ENCODE results near the gene MED20.
A peak's percentile ranks its signal among the peaks of the same experiment; 100 is the strongest.

The MED20 gene

DNA sequence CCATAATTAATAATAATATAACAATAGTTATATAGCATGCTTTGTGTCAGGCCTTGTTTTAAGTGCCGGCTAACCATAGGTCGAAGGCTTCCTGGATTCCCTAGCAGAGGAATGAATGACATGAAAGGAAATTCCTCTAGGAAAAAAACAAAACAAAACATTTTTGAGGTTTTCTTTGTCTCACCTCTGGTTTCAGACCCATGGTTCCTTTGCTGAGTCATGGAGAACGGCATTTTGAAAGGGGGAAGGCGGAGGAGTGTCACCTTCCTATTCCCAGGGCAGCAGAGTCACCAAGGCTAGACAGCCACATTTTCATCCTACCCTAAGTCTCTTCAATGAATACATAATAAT lies 46.0 kb upstream of the MED20 start:
- H3K27me3 ChIP-seq (ENCODE audit: insufficient read depth, poor library complexity, severe bottlenecking): no peaks in the 10 kb centered on the region
- no peak overlapping the region for H3K27ac ChIP-seq (replicated peaks)
- TF ChIP-seq POLR2AphosphoS5 (IDR thresholded peaks at IDR 0.05; ENCODE audit: low read depth): no peak
- no peak for TF ChIP-seq SPI1 (IDR thresholded peaks at IDR 0.05; ENCODE audit: borderline replicate concordance, low read depth)
- TF ChIP-seq, protein P1, sequence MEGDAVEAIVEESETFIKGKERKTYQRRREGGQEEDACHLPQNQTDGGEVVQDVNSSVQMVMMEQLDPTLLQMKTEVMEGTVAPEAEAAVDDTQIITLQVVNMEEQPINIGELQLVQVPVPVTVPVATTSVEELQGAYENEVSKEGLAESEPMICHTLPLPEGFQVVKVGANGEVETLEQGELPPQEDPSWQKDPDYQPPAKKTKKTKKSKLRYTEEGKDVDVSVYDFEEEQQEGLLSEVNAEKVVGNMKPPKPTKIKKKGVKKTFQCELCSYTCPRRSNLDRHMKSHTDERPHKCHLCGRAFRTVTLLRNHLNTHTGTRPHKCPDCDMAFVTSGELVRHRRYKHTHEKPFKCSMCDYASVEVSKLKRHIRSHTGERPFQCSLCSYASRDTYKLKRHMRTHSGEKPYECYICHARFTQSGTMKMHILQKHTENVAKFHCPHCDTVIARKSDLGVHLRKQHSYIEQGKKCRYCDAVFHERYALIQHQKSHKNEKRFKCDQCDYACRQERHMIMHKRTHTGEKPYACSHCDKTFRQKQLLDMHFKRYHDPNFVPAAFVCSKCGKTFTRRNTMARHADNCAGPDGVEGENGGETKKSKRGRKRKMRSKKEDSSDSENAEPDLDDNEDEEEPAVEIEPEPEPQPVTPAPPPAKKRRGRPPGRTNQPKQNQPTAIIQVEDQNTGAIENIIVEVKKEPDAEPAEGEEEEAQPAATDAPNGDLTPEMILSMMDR (IDR thresholded peaks at IDR 0.05; ENCODE audit: insufficient read depth, low read length): no peak
- TF ChIP-seq, protein P2, sequence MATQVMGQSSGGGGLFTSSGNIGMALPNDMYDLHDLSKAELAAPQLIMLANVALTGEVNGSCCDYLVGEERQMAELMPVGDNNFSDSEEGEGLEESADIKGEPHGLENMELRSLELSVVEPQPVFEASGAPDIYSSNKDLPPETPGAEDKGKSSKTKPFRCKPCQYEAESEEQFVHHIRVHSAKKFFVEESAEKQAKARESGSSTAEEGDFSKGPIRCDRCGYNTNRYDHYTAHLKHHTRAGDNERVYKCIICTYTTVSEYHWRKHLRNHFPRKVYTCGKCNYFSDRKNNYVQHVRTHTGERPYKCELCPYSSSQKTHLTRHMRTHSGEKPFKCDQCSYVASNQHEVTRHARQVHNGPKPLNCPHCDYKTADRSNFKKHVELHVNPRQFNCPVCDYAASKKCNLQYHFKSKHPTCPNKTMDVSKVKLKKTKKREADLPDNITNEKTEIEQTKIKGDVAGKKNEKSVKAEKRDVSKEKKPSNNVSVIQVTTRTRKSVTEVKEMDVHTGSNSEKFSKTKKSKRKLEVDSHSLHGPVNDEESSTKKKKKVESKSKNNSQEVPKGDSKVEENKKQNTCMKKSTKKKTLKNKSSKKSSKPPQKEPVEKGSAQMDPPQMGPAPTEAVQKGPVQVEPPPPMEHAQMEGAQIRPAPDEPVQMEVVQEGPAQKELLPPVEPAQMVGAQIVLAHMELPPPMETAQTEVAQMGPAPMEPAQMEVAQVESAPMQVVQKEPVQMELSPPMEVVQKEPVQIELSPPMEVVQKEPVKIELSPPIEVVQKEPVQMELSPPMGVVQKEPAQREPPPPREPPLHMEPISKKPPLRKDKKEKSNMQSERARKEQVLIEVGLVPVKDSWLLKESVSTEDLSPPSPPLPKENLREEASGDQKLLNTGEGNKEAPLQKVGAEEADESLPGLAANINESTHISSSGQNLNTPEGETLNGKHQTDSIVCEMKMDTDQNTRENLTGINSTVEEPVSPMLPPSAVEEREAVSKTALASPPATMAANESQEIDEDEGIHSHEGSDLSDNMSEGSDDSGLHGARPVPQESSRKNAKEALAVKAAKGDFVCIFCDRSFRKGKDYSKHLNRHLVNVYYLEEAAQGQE (IDR thresholded peaks at IDR 0.05; ENCODE audit: insufficient replicate concordance, low read depth): no peak
- TF ChIP-seq GABPA (IDR thresholded peaks at IDR 0.05; ENCODE audit: low read depth): no peak
- DNase-seq (ENCODE audit: low read depth in 1 of 2, low spot score in 1 of 2): peak in 1 of 2 experiments; percentile 35
- no peak overlapping the region for H3K4me3 ChIP-seq (replicated peaks; ENCODE audit: insufficient read depth, low read length)

DNA sequence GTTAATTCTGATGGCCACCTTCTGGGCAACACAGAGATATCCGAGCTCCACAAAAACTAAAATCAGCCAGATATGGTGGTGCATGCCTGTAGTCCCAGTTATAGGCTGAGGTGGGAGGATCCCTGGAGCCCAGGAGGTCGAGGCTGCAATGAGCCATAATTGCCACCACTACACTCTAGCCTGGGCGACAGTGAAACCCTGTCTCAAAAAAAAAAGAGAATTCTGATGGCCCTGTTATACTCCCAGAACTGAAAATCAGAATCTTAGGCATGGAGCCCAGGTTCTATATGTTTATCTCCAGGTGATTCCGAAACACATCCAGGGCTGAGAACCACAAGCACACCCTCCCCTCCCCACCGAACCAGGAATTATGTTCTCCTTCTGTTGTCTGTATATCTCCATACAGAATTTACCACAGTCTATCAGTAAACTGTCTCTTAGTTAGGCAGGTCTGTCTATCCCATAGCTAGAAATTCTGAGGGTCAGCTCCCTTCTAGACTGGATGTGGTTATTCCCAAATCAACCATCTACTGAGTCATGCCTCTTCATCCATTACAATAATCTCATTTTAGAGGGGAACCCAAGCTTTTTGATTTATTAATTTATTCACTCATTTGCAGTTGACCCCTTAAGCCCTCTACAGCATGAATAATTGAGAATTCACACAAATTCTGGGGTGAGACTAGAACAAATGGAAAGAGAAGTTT lies 45.4 kb upstream of the MED20 start:
- no peaks in the 10 kb centered on the region for H3K27me3 ChIP-seq (ENCODE audit: insufficient read depth, poor library complexity, severe bottlenecking)
- no peak overlapping the region for H3K27ac ChIP-seq (replicated peaks)
- TF ChIP-seq SPI1 (IDR thresholded peaks at IDR 0.05; ENCODE audit: borderline replicate concordance, low read depth): no peak
- TF ChIP-seq, protein P1 (IDR thresholded peaks at IDR 0.05; ENCODE audit: insufficient read depth, low read length): no peak
- TF ChIP-seq POLR2AphosphoS5 (IDR thresholded peaks at IDR 0.05; ENCODE audit: low read depth): no peak
- TF ChIP-seq, protein P2 (IDR thresholded peaks at IDR 0.05; ENCODE audit: insufficient replicate concordance, low read depth): no peak
- TF ChIP-seq GABPA (IDR thresholded peaks at IDR 0.05; ENCODE audit: low read depth): no peak

DNA sequence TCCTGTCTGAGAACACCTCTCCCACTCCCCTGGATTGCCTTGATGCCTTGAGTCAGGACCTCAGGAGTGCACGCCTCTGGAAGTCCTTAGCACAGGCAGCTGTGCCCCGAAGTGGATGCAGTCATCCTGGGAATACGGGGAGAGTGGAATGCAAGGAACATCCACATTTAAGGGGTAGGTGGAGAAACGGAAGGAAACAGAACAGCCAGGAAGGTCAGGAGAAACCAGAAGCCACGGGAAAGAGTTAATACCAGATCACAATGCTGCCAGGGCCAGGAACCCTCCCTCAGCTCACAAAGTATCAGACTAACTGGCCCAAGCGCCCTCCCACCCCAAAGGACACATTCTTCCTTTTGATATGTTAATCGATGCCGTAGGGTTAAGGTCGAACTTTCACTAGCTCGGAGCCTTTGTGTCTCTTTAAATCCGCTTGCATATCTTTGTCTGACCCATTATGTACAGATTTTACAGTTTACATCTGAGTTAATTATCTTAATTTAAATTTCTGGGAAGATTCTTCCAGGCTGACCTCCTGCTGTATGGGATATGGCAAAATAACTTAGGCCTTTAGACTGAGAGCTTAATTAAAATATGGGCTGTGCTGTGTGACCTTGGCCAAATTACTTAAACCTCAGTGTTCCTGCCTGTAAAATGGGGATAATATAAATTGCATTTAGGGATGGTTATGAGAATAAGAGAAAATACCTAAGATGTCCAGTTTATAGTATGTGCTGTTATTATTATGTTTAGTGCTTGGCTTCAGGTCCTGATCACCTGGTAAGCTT lies 44.7 kb upstream of the MED20 start:
- Histone ChIP-seq H3K4me3 (replicated peaks; ENCODE audit: insufficient read depth, low read length) (no peak overlapping the region), H3K27ac (replicated peaks) (no peak overlapping the region), H3K27me3 (ENCODE audit: insufficient read depth, poor library complexity, severe bottlenecking) (no peaks in the 10 kb centered on the region)
- no peak for TF ChIP-seq GABPA (IDR thresholded peaks at IDR 0.05; ENCODE audit: low read depth)
- no peak for TF ChIP-seq POLR2AphosphoS5 (IDR thresholded peaks at IDR 0.05; ENCODE audit: low read depth)
- TF ChIP-seq, protein P1 (IDR thresholded peaks at IDR 0.05; ENCODE audit: insufficient read depth, low read length): no peak
- TF ChIP-seq SPI1 (IDR thresholded peaks at IDR 0.05; ENCODE audit: borderline replicate concordance, low read depth): no peak
- TF ChIP-seq, protein P2 (IDR thresholded peaks at IDR 0.05; ENCODE audit: insufficient replicate concordance, low read depth): no peak
- no peak for DNase-seq (ENCODE audit: low read depth in 1 of 2, low spot score in 1 of 2)

More for the DNA sequence above, 45.4 kb upstream of the MED20 start:
- H3K4me3 ChIP-seq (replicated peaks; ENCODE audit: insufficient read depth, low read length): no peak overlapping the region
- DNase-seq (ENCODE audit: low read depth in 1 of 2, low spot score in 1 of 2): no peak
